Spleen (tissue), 7 donors: ENCODE measurements around the gene UGT3A2.

Experiments
- CTCF ChIP-seq, 11 experiments: fragments of 200-600 bp in 7 of 11; fragments of 450-650 bp in 4 of 11; sonication (generic) in 4 of 11; IDR thresholded peaks in 8 of 11; conservative IDR thresholded peaks in 3 of 11; 1 replicate in 7 of 11; 2 replicates in 4 of 11; pipeline versions ENCODE4 v1.4.0 to v1.8.0; 2016 to 2021; ENCODE audit warnings: antibody characterized with exemption in 11 of 11, inconsistent platforms in 4 of 11, mild to moderate bottlenecking in 1 of 11
- POLR2A ChIP-seq, 3 donors: fragments of 450-650 bp; IDR thresholded peaks; one replicate each; pipeline ENCODE4 v1.5.1; 2017; ENCODE audit warnings: antibody characterized with exemption in 3 of 3, mild to moderate bottlenecking in 1 of 3
- donor health status: DM: no; HTN: no; CAD: no; lungs with moderate emphysema.
- donor health status: DM: no; HTN: no; CAD: no.
- donor health status: DM: no; HTN: no; CAD: no.

GRCh38 chr5:36028816-36029465 is 37.7 kb downstream of the UGT3A2 start:
- TF ChIP-seq POLR2A (IDR thresholded peaks at IDR 0.05) (no peak), CTCF (IDR thresholded peaks at IDR 0.05 in 8 of 11, conservative IDR thresholded peaks at IDR 0.05 in 3 of 11) (no peak)
